HCT116 (cell line): ENCODE measurements around the gene KDM3B.

Experiments
- MAX ChIP-seq: IDR thresholded peaks from 2 replicates; pipeline ENCODE4 v1.6.1; 2012
- RAD21 ChIP-seq: IDR thresholded peaks from 2 replicates; pipeline ENCODE4 v1.6.1; 2012; ENCODE audit warnings: low read depth, mild to moderate bottlenecking
- SRF ChIP-seq: IDR thresholded peaks from 2 replicates; pipeline ENCODE4 v1.6.1; 2012; ENCODE audit warnings: low read depth

- TF ChIP-seq SRF (no peak), RAD21 (no peak), MAX (no peak)
Observed at GRCh38 chr5:138303372-138303771, 49.1 kb upstream of the KDM3B start.
